ENCODE results near the gene LINGO3. TPM values are rescaled to one million over a fixed set of nuclear protein-coding genes. Genes with fewer than 3 reads are reported as not detected.

LINGO3 gene
- total RNA-seq, 1 donor from 2014 or later: not detected

GRCh38 chr19:2329149-2329478, 21.2 kb upstream of the LINGO3 start:
- DNase-seq (ENCODE audit: low spot score) (no peak), ATAC-seq (no peak)
- intact Hi-C loops (cut with DNase I): no loop called here

- peak; percentile 95 for DNase-seq (ENCODE audit: low spot score)
- peak; percentile 96 for ATAC-seq
- intact Hi-C loops (cut with DNase I): no loop called here
Observed at GRCh38 chr19:2328401-2329148, 20.6 kb upstream of the LINGO3 start, which contains the start of the genes LSM7 and SPPL2B. TSS of gene LSM7 (minus strand) at chr19:2328586. CDS start at chr19:2328566, 20 bp downstream. TSS of gene SPPL2B (plus strand) at chr19:2328684. CDS start at chr19:2328710, 26 bp downstream.

- peak; percentile 38 for ATAC-seq
- intact Hi-C loops (cut with DNase I): no loop called here
- DNase-seq (ENCODE audit: low spot score): no peak
Observed at GRCh38 chr19:2327773-2328400, 19.9 kb upstream of the LINGO3 start.

GRCh38 chr19:2326699-2327360, 18.9 kb upstream of the LINGO3 start:
- no peak for DNase-seq (ENCODE audit: low spot score)
- intact Hi-C loops (cut with DNase I): no loop called here

GRCh38 chr19:2325281-2326046, 17.5 kb upstream of the LINGO3 start:
- intact Hi-C loops (cut with DNase I): no loop called here
- no peak for DNase-seq (ENCODE audit: low spot score)

More at GRCh38 chr19:2326699-2327360, 18.9 kb upstream of the LINGO3 start:
- ATAC-seq: no peak

GRCh38 chr19:2324220-2324948, 16.4 kb upstream of the LINGO3 start:
- ATAC-seq: no peak
- intact Hi-C loops (cut with DNase I): no loop called here
- DNase-seq (ENCODE audit: low spot score): no peak

More at GRCh38 chr19:2325281-2326046, 17.5 kb upstream of the LINGO3 start:
- ATAC-seq: no peak

- DNase-seq (ENCODE audit: low spot score): no peak
- no peak for ATAC-seq
- intact Hi-C loops (cut with DNase I): no loop called here
Observed at GRCh38 chr19:2323707-2324106, 15.8 kb upstream of the LINGO3 start.

- DNase-seq (ENCODE audit: low spot score) (no peak), ATAC-seq (no peak)
- intact Hi-C loops (cut with DNase I): no loop called here
Observed at GRCh38 chr19:2321565-2322283, 13.8 kb upstream of the LINGO3 start.

- ATAC-seq (no peak), DNase-seq (ENCODE audit: low spot score) (no peak)
- intact Hi-C loops (cut with DNase I): no loop called here
Observed at GRCh38 chr19:2320939-2321338, 13.0 kb upstream of the LINGO3 start.

- intact Hi-C loops (cut with DNase I): no loop called here
- ATAC-seq (no peak), DNase-seq (ENCODE audit: low spot score) (no peak)
Observed at GRCh38 chr19:2320049-2320448, 12.1 kb upstream of the LINGO3 start.

GRCh38 chr19:2319551-2319950, 11.6 kb upstream of the LINGO3 start:
- DNase-seq (ENCODE audit: low spot score): no peak
- intact Hi-C loops (cut with DNase I): no loop called here
- ATAC-seq: no peak

- ATAC-seq (no peak), DNase-seq (ENCODE audit: low spot score) (no peak)
- intact Hi-C loops (cut with DNase I): no loop called here
Observed at GRCh38 chr19:2318923-2319322, 11.0 kb upstream of the LINGO3 start.

- ATAC-seq (no peak), DNase-seq (ENCODE audit: low spot score) (no peak)
- intact Hi-C loops (cut with DNase I): no loop called here
Observed at GRCh38 chr19:2317756-2318155, 9.8 kb upstream of the LINGO3 start.

GRCh38 chr19:2317300-2317699, 9.3 kb upstream of the LINGO3 start:
- DNase-seq (ENCODE audit: low spot score): no peak
- intact Hi-C loops (cut with DNase I): no loop called here
- ATAC-seq: no peak

- ATAC-seq: peak; percentile 89
- DNase-seq (ENCODE audit: low spot score): peak; percentile 80
- intact Hi-C loops (cut with DNase I): no loop called here
Observed at GRCh38 chr19:2315818-2316353, 7.9 kb upstream of the LINGO3 start.

GRCh38 chr19:2315121-2315817, 7.3 kb upstream of the LINGO3 start:
- intact Hi-C loops (cut with DNase I): no loop called here
- ATAC-seq: no peak

GRCh38 chr19:2312820-2313501, 5.0 kb upstream of the LINGO3 start:
- DNase-seq (ENCODE audit: low spot score): no peak
- intact Hi-C loops (cut with DNase I): no loop called here

More at GRCh38 chr19:2315121-2315817, 7.3 kb upstream of the LINGO3 start:
- DNase-seq (ENCODE audit: low spot score): no peak

More at GRCh38 chr19:2312820-2313501, 5.0 kb upstream of the LINGO3 start:
- ATAC-seq: no peak
